ENCODE measurements around the gene EXOC6B. TPM values are rescaled to one million over a fixed set of nuclear protein-coding genes. Genes with fewer than 3 reads are reported as not detected.
"Not testable (repeated sequence)": the region's sequence is repeated elsewhere in the genome, so short reads cannot be mapped to it uniquely, and the experiment has no call there.

Gene EXOC6B
- polyA plus RNA-seq, 1 donor = 11.3 TPM

DNA sequence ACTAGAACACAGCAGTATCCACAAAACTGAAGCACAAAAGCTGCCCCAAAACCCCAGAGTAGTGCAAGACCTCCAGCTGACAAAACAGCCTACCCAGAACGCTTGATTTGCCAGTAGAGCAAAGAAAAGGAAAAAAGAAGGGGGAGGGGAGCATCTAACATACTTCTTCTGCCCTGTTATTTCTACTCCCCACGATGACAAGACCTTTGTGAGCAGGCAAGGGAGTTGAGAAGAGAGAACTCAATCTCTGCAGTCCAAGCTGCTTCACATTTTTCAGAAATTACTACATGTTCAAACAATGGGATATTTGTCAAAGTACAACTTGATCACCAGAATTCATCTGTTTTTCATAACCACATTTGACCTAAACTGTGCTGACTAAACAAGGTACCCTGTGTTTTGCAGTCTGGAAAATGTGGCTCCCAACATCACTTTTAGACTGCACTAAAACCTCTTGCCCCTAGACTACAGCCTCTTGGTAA is 286.7 kb downstream of the EXOC6B start:
- no peak for DNase-seq

DNA sequence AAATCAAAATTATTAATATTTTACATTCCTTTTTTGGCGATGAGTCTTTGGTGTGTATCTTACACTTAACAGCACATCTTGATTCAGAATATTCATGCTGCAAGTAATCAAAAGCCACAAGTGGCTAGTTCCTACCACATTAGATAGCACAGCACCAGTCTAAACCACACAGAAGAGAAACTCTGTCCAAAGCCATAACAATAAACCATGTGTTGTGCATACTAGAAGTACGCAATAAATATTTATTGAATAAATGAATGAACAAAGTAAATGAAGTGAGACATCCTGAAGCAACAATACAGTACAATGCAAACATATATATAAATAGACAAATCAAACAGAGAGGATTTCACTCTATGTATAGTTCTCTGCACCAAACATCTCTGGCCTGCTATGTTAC is 287.3 kb downstream of the EXOC6B start:
- no peak for DNase-seq

DNA sequence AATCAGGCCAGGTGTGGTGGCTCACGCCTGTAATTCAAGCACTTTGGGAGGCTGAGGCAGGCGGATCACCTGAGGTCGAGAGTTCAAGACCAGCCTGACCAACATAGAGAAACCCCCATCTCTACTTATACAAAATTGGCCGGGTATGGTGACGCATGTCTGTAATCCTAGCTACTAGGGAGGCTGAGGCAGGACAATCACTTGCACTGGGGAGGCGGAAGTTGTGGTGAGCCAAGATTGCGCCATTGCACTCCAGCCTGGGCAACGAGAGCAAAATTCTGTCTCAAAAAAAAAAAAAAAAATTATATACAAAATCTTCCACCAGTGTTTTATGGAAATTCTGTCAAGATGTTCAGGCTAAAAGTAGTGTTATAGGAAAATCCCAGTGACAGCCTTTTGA is 290.2 kb downstream of the EXOC6B start:
- not testable (repeated sequence) for DNase-seq

DNA sequence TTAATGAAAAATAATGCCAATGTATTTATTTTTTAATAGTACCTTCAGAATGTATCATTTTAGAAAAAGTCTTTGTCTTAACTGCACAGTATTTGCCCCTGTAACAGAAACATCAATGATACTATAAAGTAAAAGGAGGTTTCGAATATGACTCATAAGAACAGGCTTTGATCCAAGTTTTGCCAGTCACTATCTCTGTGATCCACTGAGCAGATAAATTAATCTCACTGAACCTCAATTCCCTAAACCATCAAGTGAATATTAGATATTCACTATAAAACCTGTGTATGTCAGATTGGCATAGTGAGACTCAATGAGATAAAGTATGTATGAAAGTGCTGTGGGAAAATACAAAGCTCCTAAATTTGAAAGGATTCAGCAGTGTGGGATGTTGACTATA is 292.1 kb downstream of the EXOC6B start:
- no peak for DNase-seq

DNA sequence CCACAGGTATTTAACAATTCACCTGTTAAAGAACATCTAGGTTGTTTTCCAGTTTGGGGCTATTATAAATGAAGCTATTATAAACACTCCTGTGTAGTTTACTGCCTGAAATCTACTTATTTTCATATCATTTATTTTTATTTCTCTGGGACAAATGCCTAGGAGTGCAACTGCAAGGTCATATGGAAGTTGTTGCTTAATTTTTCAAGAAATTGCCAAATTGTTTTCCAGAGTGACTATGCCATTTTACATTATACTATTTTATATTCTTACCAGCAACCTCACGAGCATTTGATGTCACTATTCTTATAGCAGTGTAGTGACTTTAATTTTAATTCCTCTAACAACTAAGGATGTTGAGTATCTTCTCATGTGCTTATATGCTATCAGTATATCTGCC is 298.4 kb downstream of the EXOC6B start:
- no peak for DNase-seq

DNA sequence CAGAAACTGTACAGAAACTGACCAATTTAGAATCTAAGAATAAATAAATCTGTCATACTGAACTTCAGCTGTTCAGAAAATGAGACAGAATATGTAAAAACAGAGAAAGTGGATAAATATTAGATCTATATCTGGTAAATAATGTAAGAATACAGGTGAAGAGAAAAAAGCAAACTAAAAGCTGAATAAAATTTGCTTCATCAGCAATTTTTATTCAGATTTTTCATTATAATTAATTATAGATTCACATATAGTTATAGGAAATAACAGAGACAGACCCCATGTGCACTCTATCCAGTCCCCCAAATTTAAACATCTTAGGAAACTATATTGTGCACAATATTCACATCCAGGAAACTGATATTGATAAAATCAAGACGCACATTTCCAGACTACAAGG is 299.2 kb downstream of the EXOC6B start:
- no peak for DNase-seq

DNA sequence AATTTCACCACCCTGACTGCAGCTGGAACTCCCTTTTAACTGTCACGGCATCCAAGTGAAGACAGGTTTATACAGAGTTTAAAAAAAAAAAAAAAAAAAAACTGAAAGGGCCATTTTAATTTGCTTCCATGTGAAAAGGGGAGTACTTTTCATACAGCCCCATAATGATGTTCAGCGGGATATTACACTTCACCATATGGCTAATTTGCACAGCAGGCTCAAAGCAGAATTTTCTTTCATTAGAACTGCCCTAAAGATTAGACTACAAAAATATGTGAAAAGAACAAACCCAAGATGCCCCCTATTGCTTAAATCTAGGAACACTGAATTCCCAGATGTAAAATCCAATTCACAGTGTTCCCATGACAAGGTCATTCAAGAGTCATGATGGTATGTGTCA is 301.8 kb downstream of the EXOC6B start:
- DNase-seq = no peak

DNA sequence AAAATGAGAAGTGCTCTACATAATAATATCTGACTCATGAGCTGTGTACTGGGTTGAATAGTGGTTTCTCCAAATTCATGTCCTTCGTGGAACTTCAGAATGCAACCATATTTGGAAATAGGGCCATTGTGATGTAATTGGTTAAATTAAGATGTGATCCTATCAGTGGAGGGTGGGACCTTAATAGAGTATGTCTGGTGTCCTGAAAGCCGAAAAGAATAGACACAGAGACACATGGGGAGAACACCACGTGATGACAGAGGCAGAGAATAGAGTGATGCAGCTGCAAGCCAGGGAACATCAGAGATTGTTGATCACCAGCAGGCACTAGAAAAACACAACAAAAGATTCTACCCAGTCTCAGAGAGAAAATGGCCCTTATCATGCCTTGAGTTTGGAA is 310.1 kb downstream of the EXOC6B start:
- no peak for DNase-seq

DNA sequence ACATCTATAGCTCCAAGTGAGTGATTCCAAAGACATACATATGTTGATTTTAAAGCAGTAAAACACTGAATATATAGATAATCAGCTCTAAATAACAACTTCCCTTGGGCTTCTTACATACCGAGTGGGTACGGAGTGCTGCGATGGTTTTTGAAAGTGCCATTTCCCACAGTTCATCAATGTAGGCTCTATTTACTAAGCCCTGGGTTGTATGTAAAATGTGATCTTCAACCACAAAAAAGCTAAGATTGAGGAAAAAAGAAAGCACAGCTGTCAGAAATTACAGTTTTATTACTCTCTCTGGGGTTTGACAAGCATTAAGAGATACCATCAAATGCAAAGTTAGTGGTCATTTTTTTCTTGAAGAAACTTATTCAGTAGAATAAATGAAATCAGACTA is 312.8 kb downstream of the EXOC6B start:
- DNase-seq = no peak

DNA sequence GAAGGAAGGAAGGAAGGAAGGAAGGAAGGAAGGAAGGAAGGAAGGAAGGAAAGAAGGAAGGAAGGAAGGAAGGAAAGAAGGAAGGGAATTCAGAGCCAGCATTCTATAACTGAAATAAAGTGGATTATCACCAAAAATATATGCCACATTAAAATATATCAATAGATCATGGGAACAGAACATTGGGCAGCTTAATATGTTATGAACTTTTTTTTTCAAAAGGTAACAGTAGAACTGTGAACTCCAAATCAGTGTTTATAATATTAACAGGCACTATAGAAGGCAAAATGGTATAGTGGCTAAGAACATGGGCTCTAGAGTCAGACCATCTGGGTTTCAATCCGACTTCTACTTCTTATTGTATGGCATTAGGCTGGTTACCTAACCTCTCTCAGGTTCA is 313.5 kb downstream of the EXOC6B start:
- DNase-seq = no peak

DNA sequence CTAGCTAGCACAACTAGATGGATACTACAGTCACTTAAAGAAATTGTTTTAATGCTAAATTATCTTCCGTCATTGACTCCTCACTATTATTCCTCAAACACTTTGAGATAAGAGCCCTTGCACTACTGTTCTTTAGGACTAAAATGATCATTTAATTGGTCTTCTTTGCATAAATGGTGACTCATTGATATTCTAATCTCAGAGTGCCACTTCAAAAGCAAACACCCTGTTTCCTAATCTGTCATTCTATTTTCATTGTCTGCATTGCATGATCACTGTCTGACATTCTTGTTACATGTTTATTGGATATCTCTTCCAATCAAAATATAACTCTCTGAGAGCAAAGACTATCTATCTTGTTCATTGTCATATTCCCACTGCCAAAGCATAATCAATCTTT is 313.9 kb downstream of the EXOC6B start:
- no peak for DNase-seq

DNA sequence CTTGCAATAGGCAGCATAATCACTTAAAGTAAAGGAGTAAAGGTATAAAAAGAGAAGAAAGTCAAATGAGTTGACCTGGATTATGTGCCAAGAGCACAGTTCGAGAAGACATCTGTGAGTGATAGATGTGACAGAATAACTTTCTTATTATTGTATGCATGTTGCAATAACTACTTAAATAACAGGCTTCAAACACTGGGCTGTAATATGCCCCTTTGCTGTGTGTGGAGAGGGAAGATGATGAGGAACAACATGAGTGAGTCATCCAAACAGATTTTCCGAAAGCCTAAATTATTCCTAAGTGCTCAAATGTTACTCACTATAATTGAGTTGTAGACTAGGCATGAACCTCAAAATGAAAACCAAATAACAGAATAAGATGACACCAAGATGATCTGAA is 328.1 kb downstream of the EXOC6B start:
- no peak for DNase-seq

DNA sequence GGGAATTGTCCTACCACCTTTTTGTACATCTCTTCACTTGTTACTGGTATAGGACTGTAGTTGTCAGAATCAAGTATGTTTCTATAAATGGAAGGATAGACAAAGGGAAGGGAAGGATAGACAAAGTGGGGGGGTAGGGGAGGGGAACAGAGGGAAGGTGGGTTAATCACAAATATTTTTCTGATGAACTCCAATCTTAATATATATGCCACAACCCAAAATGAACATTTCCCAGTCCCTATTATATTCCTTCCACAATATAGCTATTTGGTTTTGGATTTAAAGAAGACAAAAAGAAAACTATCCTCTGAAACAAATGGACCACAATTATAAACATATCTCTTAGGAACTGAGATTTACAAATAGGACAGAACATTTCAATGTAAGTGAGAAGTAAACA is 329.4 kb downstream of the EXOC6B start:
- no peak for DNase-seq

DNA sequence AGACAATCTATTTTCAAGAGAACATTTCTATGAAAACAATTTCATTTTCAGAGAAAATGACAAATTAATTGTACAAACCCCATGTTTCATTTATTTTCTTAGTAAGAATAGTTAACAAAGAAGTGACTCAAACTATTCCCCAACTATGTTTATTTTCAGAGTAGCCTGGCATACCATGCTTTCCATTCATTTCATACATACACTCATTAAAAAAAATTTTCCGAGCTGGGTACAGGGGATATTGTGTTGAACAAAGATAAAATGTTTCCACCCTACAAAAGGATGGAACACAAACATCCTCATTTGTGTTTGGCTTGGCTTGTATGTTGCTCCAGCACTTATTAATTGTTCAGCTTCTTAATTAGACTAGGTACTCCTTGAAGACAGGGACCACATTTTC is 331.4 kb downstream of the EXOC6B start:
- no peak for DNase-seq

DNA sequence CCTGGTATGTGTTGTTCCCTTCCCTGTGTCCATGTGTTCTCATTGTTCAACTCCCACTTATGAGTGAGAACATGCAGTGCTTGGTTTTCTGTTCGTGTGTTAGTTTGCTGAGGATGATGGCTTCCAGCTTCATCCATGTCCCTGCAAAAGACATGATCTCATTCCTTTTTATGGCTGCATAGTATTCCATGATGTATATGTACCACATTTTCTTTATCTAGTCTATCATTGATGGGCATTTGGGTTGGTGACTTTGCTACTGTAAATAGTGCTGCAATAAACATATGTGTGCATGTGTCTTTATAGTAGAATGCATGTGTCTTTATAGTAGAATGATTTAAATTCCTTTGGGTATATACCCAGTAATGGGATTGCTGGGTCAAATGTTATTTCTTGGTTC is 341.2 kb downstream of the EXOC6B start:
- DNase-seq = not testable (repeated sequence)

DNA sequence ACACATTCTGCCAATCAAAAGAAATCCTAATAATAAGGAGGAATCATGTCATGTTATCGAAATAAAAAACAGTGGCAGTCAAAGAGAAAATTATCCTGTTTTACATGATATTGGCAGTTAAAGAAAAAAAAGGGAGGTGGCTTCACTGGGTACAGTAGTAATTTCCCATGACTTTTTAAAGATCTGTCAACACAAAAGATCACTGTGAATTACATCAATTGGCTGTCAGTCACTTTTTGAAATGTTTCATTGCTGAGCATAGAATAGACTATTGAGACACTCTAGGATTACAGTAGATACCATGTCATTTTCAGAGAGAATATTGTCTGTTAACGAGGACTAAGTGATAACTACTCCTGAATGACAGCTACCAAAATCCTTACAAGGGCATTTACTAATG is 342.5 kb downstream of the EXOC6B start:
- DNase-seq = no peak

DNA sequence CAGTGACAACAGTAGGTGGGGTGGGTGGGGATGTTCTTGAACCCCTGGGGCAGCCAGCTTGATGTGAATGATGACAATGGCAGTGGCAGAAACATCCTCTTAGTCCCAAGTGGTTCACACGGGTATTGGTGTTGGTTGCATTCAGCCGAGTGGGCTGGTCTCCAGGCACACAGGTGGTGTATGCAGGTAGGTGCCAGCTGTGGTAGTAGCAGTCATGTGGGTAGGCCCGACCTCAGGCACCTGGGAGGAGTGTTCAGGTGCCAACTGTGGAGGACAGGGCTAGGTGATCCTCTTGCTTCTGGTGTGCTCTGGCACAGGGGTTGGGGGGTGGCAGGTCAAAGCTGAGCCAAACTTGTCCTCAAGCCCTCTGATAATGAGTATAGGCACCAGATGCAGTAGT is 350.6 kb downstream of the EXOC6B start:
- no peak for DNase-seq

DNA sequence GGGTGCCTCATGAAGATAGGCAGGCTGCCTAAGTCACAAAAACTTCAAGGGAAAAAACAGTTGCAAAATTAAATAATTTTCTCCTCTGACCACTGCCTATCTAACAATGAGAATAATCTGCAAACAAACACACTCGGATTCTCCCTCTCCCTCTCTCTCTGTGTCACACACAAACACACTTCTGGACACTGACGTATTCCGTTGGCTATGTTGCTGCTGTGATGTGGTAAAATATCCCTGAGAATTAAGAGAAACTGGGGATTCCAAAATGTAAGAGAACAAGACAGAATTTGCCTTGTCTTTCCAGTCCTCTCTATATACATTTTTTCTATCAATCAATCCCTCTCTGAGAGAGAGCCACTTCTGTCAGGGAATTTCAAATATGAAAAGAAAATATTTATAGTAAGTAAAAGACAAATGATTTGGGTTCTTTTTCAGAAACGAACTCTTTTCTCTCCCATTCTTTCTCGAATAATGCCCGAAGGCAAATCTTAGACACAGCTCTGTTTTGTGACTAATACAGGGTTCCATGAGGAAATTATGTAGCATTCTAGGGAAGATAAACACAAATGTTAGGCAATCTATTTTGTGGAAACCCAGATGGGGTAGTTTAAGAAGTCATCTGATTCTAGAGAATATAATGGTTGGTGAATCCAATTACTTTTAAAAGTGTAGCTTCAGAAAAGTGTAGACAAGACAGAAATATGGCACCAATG is 367.9 kb downstream of the EXOC6B start:
- DNase-seq = no peak

DNA sequence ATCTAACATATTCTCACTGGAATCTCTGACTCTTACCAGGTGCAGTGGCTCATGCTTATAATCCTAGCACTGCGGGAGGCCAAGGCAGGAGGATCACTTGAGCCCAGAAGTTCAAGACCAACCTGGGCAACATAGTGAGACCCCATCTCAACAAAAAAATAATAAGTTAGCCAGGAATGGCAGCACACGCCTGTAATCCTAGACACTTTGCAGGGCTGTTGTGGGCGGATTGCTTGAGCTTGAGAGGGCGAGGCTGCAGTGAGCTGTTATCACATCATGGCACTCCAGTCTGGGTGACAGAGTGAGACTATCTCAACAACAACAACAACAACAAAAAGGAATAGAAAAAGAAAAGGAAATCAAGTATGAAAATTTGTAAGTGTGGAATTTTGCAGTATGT is 371.6 kb downstream of the EXOC6B start:
- DNase-seq = no peak

DNA sequence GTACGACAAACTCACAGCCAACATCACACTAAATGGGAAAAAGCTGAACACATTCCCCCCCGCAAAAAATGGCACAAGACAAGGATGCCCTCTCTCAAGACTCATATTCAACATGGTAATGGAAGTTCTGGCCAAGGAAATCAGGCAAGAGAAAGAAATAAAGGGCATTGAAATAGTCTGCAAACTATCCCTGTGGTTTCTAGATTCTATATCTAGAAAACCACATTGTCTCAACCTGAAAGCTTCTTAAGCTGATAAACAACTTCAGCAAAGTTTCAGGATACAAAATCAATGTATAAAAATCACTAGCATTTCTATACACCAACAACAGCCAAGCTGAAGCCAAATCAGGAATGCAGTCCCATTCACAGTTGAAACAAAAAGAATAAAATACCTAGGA is 383.6 kb downstream of the EXOC6B start:
- DNase-seq = no peak

DNA sequence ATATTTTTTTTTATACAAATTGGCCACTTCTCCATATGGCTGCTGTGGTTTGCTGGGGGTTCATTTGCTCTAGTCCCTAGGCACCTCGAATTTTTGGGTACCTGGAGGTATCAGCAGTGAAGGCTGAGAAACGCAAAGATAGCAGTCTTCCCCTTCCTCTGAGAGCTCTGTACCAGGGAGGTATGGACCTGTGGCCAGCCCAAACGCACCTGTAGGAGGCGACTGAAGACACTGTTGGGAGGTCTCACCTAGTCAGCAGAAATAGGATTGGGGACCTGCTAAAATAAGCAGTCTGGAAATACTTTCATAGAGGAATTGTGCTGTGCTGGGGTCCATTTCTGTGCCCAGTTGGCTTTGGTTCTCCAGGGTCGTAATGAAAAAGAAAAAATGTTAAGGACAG is 385.9 kb downstream of the EXOC6B start:
- no peak for DNase-seq

DNA sequence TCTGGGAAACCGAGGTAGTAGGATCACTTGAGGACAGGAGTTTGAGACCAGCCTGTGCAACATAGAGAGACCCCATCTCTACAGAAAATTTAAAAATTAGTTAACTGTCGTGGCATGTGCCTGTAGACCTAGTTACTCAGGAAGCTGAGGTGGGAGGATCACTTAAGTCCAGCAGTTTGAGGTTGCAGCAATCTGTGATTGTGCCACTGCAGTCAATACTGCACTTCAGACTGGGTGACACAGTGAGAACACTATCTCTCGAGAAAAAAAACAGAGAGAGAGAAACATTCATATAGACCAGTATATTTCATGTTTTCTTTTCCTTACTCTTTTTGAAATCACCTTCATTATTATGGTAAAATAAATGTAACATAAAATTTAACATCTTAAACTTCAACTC is 387.5 kb downstream of the EXOC6B start:
- DNase-seq = no peak

DNA sequence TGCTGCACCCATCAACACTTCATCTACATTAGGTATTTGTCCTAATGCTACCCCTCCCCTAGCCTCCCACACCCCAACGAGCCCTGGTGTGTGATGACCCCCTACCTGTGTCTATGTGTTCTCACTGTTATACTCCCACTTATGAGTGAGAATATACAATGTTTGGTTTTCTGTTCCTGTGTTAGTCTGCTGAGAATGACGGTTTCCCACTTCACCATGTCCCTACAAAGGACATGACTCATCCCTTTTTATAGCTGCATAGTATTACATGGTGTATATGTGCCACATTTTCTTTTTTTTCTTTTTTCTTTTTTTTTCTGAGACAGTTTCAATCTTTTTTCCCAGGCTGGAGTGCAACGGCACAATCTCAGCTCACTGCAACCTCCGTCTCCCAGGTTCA is 394.1 kb downstream of the EXOC6B start:
- no peak for DNase-seq

DNA sequence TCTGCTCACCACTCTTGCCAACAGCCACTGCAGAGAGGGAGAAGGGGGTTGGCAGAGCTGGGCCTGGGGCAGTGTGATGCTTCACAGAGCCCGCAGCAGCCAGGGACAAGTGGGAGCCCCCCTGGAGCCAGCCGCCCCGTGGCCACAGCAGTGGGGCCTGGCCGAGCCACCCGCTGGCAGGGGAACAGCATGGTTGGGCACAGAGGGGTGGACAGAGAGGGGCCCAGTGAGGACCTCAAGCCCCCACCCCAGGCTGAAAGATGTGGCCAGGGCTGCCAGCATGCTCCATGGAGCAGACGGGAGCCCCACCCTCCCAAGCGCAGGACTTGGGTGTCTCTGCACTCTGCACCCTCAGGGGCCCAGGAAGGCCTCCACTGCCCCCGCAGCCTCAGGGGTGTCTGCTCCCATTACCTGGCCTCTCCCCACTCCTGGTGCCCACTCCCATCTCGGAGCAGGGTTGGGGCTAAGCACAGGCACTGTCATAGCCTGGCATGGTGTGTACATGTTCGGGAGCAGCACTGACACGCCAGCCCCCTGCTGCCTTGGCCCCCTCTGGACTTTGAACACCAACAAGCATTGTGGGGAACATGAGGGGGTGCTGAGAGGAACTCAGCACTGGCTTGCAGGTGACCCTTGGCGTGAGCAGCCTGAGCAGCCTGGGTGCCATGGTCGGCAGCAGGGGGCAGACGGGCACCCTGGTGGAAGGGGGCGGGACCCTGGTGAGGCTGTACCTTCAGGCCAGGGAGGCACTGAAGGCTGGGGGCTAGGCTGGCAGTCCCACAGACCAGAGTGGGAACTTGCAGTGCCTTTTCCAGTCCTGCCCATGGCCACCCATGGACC is 398.6 kb downstream of the EXOC6B start:
- DNase-seq = no peak
